Measurements from ENCODE around the gene TMED4.
"Not testable (repeated sequence)": the region's sequence is repeated elsewhere in the genome, so short reads cannot be mapped to it uniquely, and the experiment has no call there.

TMED4 gene

GRCh38 chr7:44568771-44569560 is 13.1 kb downstream of the TMED4 start:
- no peak for DNase-seq

- no peak for DNase-seq
Observed at GRCh38 chr7:44567884-44568283, 14.1 kb downstream of the TMED4 start.

- DNase-seq, result no peak
Observed at GRCh38 chr7:44566680-44567079, 15.4 kb downstream of the TMED4 start.

GRCh38 chr7:44565795-44566559 is 16.1 kb downstream of the TMED4 start:
- no peak for DNase-seq

- no peak for DNase-seq
Observed at GRCh38 chr7:44565097-44565794, 16.8 kb downstream of the TMED4 start.

- DNase-seq, result no peak
Observed at GRCh38 chr7:44564606-44565005, 17.4 kb downstream of the TMED4 start.

- no peak for DNase-seq
Observed at GRCh38 chr7:44563171-44563679, 18.8 kb downstream of the TMED4 start.

GRCh38 chr7:44562622-44562962 is 19.4 kb downstream of the TMED4 start:
- DNase-seq, result not testable (repeated sequence)

GRCh38 chr7:44561962-44562621 is 19.9 kb downstream of the TMED4 start:
- no peak for DNase-seq

- DNase-seq, result no peak
Observed at GRCh38 chr7:44561481-44561880, 20.6 kb downstream of the TMED4 start.

- no peak for DNase-seq
Observed at GRCh38 chr7:44559485-44559884, 22.5 kb downstream of the TMED4 start.

GRCh38 chr7:44557485-44557884 is 24.5 kb downstream of the TMED4 start:
- no peak for DNase-seq

GRCh38 chr7:44555350-44555749 is 26.7 kb downstream of the TMED4 start:
- no peak for DNase-seq

- not testable (repeated sequence) for DNase-seq
Observed at GRCh38 chr7:44552473-44553005, 29.5 kb downstream of the TMED4 start.

- DNase-seq, result no peak
Observed at GRCh38 chr7:44549457-44549856, 32.6 kb downstream of the TMED4 start.

- DNase-seq, result no peak
Observed at GRCh38 chr7:44548893-44549292, 33.1 kb downstream of the TMED4 start.

GRCh38 chr7:44547536-44548231 is 34.3 kb downstream of the TMED4 start:
- DNase-seq, result no peak

GRCh38 chr7:44541876-44542610 is 40.0 kb downstream of the TMED4 start:
- DNase-seq, result no peak

- DNase-seq, result no peak
Observed at GRCh38 chr7:44541028-44541869, 40.8 kb downstream of the TMED4 start, which contains the start of gene NPC1L1. Gene NPC1L1 (minus strand): TSS chr7:44541330. CDS start chr7:44541259, 71 bp downstream.

GRCh38 chr7:44540592-44541027 is 41.4 kb downstream of the TMED4 start:
- no peak for DNase-seq

Measured in cortex of kidney (tissue), 1 donor.